ENCODE data around the gene SORCS2. TPM values are rescaled to one million over a fixed set of nuclear protein-coding genes. Genes with fewer than 3 reads are reported as not detected.

Gene SORCS2
- total and polyA plus RNA-seq, 2 of the 13 experiments (the other 11 are each of a cell fraction or from before 2014, with no cell fraction given) = 0.82 to 1.0 TPM

- no peak for FAIRE-seq
These were observed 192.9 kb downstream of the SORCS2 start for GRCh38 chr4:7384929-7385890.

More at GRCh38 chr4:7384929-7385890, 192.9 kb downstream of the SORCS2 start:
- in situ Hi-C loops (cut with HindIII; ENCODE audit: extremely low pct_ligation_motif_present, low pct_unique_long_range_greater_than_20kb) = no loop called here
- CTCF ChIA-PET (ENCODE audit: low intra/inter-chr PET ratio, low total read pairs) = no interaction called here
- no peak overlapping the region for H2AFZ ChIP-seq (ENCODE audit: low read length)
- DNase-seq (ENCODE audit: low spot score) (no peak), ATAC-seq (no peak)
- no peak for TF ChIP-seq RBM22 (optimal IDR thresholded peaks at IDR 0.05; ENCODE audit: low read length)
- TF ChIP-seq HNRNPH1 (optimal IDR thresholded peaks at IDR 0.05; ENCODE audit: low read depth, low read length) = no peak
- TF ChIP-seq ZNF784 (CRISPR knock-in tag; IDR thresholded peaks at IDR 0.05; ENCODE audit: borderline replicate concordance) = no peak
- TF ChIP-seq CBX5 (CRISPR knock-in tag; IDR thresholded peaks at IDR 0.05; ENCODE audit: borderline replicate concordance) = no peak
- TF ChIP-seq KAT7 (CRISPR knock-in tag; IDR thresholded peaks at IDR 0.05; ENCODE audit: borderline replicate concordance) = no peak
- no peak for TF ChIP-seq TFE3 (CRISPR knock-in tag; IDR thresholded peaks at IDR 0.05)
- TF ChIP-seq KLF6 (CRISPR knock-in tag; IDR thresholded peaks at IDR 0.05) = no peak
- TF ChIP-seq ZNF569 (CRISPR knock-in tag; IDR thresholded peaks at IDR 0.05; ENCODE audit: borderline replicate concordance) = no peak
- TF ChIP-seq SETDB1 (CRISPR knock-in tag; IDR thresholded peaks at IDR 0.05; ENCODE audit: borderline replicate concordance) = no peak
- no peak overlapping the region for H3K9ac ChIP-seq (ENCODE audit: insufficient read depth, low read depth, low read length)
- H3K4me1 ChIP-seq (ENCODE audit: insufficient read depth, low read length) = no peaks in the 10 kb centered on the region
- POLR2A ChIA-PET = no interaction called here
- no TSS peak for BruUV-seq (replicated peaks)
- no peaks in the 10 kb centered on the region for H3K36me3 ChIP-seq (replicated peaks in 1 of 2; ENCODE audit: control insufficient read depth in 1 of 2, insufficient read depth in 2 of 2, low read length in 2 of 2)
- peaks cover 4 to 20% of the 10 kb centered on the region in 2 experiments for H3K27me3 ChIP-seq (ENCODE audit: control insufficient read depth in 1 of 2, insufficient read depth in 2 of 2, low read length in 2 of 2)
- no peak overlapping the region for H3K4me3 ChIP-seq (replicated peaks in 1 of 3; ENCODE audit: insufficient read depth in 1 of 3, low read depth in 2 of 3, low read length in 3 of 3)
- no peaks in the 10 kb centered on the region for H4K20me1 ChIP-seq (ENCODE audit: insufficient read depth, low read length)
- intact Hi-C loops (cut with micrococcal nuclease; ENCODE audit: unreplicated experiment) = no loop called here
- no peak overlapping the region for H3K4me2 ChIP-seq (ENCODE audit: low read depth, low read length)
- WGBS (ENCODE audit: low lambda C conversion rate) = 7% methylated on average over 6 of the region's 12 CpGs
- no peaks in the 10 kb centered on the region for H3K9me3 ChIP-seq (ENCODE audit: low read length)
- no peak overlapping the region for H3K27ac ChIP-seq (ENCODE audit: extremely low read length, insufficient read depth, low read length)
- H3K79me2 ChIP-seq (ENCODE audit: insufficient read depth, low read length) = no peaks in the 10 kb centered on the region
